Mesenteric fat pad (tissue), 1 donor: ENCODE results near the gene SPATA7. TPM values are rescaled to one million over a fixed set of nuclear protein-coding genes. Genes with fewer than 3 reads are reported as not detected.

Experiments used
- DNase-seq: peaks from one replicate; pipeline ENCODE4 v3.0.0-alpha.2; 2020; ENCODE audit warnings: low spot score
- total RNA-seq: library from RNA; stranded (reverse); fragmentation: NEBNext Ultra II Directional; extraction: Animal tissue kit (Norgen Biotek cat#: 25700); gene quantifications from one replicate; pipeline ENCODE4 v1.2.1, GENCODE V29; 2021
- donor health status: DM: yes; HTN: yes; CAD: no.

The SPATA7 gene
- total RNA-seq, 1 donor from 2014 or later, result 7.3 TPM

DNA sequence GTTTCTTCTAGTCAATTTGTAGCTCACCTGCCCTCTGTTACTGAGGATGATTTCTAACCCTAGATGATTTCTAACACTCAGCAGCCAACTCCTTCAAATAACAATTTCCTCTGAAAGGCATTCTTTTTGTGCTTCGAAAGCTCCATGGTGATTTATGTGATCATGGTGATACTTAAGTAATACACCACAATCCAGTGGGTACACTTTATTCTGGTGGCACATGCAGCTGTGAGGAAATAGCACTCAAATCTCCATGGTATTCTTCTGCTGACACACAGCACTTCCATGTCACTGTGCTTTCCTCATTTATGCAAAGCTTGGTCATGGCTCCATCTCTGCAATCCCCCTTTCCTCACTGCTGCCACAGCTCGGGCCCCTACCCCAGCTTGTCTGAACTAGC, 95.6 kb downstream of the SPATA7 start:
- no peak for DNase-seq

GRCh38 chr14:88481794-88482193, 96.3 kb downstream of the SPATA7 start:
- no peak for DNase-seq

DNA sequence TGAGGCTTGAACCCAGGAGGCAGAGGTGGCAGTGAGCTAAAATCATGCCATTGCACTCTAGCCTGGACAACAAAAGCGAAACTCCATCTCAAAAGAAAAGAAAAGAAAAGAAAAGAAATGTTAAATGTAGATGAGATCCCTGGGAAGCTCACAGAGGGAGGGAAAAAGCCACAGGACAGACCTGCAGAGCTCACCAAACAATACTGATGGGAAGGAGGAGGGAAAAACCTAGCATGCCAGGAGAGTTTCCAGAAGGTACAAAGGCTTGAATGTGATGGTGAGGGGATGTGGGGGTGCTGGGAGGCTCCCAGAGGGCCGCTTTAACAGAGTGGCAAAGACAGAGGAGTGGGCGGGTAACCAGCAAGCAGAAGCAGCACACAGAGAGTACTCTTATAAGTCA, 97.1 kb downstream of the SPATA7 start:
- DNase-seq, result no peak

Other genes with a start within 250 kb of the SPATA7 start
- gene KCNK10, start 62.4 kb upstream of the SPATA7 start, total RNA-seq, result not detected
- gene PTPN21, start 169.3 kb downstream of the SPATA7 start, total RNA-seq, result 27.7 TPM
- gene ZC3H14, start 177.4 kb downstream of the SPATA7 start, total RNA-seq, result 50.8 TPM